Mesenchymal stem cell (in vitro differentiated cells and primary cell): ENCODE measurements around the gene NIPAL3.
A peak's percentile ranks its signal among the peaks of the same experiment; 100 is the strongest.

Source experiments
- DNase-seq: peaks from one replicate; pipeline ENCODE4 v3.0.0-alpha.2; 2013
- H2AFZ ChIP-seq: one replicate; pipeline ENCODE4 v1.6.1; 2013; ENCODE audit warnings: low read depth, mild to moderate bottlenecking, control low read depth, inconsistent platforms, low read length, moderate library complexity
- H2AK5ac ChIP-seq: 2 replicates; pipeline ENCODE4 v1.6.1; 2013; ENCODE audit warnings: low read length, moderate library complexity, mild to moderate bottlenecking, inconsistent platforms; ENCODE audit not compliant: severe bottlenecking
- H2BK120ac ChIP-seq: one replicate; pipeline ENCODE4 v1.6.1; 2013; ENCODE audit warnings: low read depth, mild to moderate bottlenecking, inconsistent platforms, low read length, moderate library complexity
- H2BK12ac ChIP-seq, 2 experiments: one replicate each; pipeline ENCODE4 v1.6.1; 2013; ENCODE audit warnings: inconsistent platforms in 2 of 2, low read length in 2 of 2, mild to moderate bottlenecking in 2 of 2, moderate library complexity in 2 of 2, control low read depth in 1 of 2
- H2BK15ac ChIP-seq: one replicate; pipeline ENCODE4 v1.6.1; 2013; ENCODE audit warnings: mild to moderate bottlenecking, low read depth, inconsistent platforms; ENCODE audit not compliant: poor library complexity, severe bottlenecking
- H2BK5ac ChIP-seq: 2 replicates; pipeline ENCODE4 v1.6.1; 2013; ENCODE audit warnings: low read depth, mild to moderate bottlenecking, low read length, control low read depth, inconsistent platforms; ENCODE audit not compliant: poor library complexity, severe bottlenecking
- H3K14ac ChIP-seq, 2 experiments: one replicate each; pipeline ENCODE4 v1.6.1; 2013; ENCODE audit warnings: inconsistent platforms in 2 of 2, low read length in 2 of 2, control low read depth in 1 of 2, mild to moderate bottlenecking in 1 of 2, moderate library complexity in 1 of 2
- H3K18ac ChIP-seq, 2 experiments: one replicate each; pipeline ENCODE4 v1.6.1; 2013; ENCODE audit warnings: inconsistent platforms in 2 of 2, low read length in 2 of 2, control low read depth in 1 of 2, low read depth in 1 of 2, mild to moderate bottlenecking in 1 of 2
- H3K23ac ChIP-seq, 2 experiments: one replicate each; pipeline ENCODE4 v1.6.1; 2013; ENCODE audit warnings: inconsistent platforms in 2 of 2, low read length in 2 of 2, mild to moderate bottlenecking in 2 of 2, moderate library complexity in 2 of 2, control low read depth in 1 of 2
- H3K27ac ChIP-seq: 2 replicates; pipeline ENCODE4 v1.5.1; 2013; ENCODE audit warnings: mild to moderate bottlenecking, moderate library complexity, low read length, control low read depth, inconsistent platforms; ENCODE audit not compliant: poor library complexity, severe bottlenecking
- H3K27me3 ChIP-seq, 2 experiments: 2 replicates each; pipeline versions ENCODE4 v1.6.1 to v1.7.0; 2013; ENCODE audit warnings: low read length in 2 of 2, mild to moderate bottlenecking in 2 of 2, moderate library complexity in 2 of 2, control low read depth in 1 of 2, inconsistent platforms in 1 of 2; ENCODE audit not compliant: control insufficient read depth in 1 of 2, insufficient read depth in 1 of 2
- H3K36me3 ChIP-seq, 2 experiments: 2 replicates each; pipeline versions ENCODE4 v1.6.1 to v1.7.0; 2013; ENCODE audit warnings: low read length in 2 of 2, control low read depth in 1 of 2, inconsistent platforms in 1 of 2, low read depth in 1 of 2, mild to moderate bottlenecking in 1 of 2; ENCODE audit not compliant: insufficient read depth in 2 of 2, control insufficient read depth in 1 of 2
- H3K4ac ChIP-seq, 2 experiments: one replicate each; pipeline ENCODE4 v1.6.1; 2013; ENCODE audit warnings: inconsistent platforms in 2 of 2, low read length in 2 of 2, mild to moderate bottlenecking in 2 of 2, moderate library complexity in 2 of 2, control low read depth in 1 of 2, low read depth in 1 of 2
- H3K4me1 ChIP-seq: 2 replicates; pipeline ENCODE4 v1.6.1; 2013; ENCODE audit warnings: low read depth, low read length, control low read depth; ENCODE audit not compliant: control insufficient read depth, insufficient read depth
- H3K4me2 ChIP-seq: 2 replicates; pipeline ENCODE4 v1.6.1; 2013; ENCODE audit warnings: low read length, mild to moderate bottlenecking, inconsistent platforms; ENCODE audit not compliant: poor library complexity, severe bottlenecking
- H3K4me3 ChIP-seq, 2 experiments: 2 replicates each; pipeline versions ENCODE4 v1.5.1 to v1.7.0; 2013; ENCODE audit warnings: low read length in 2 of 2, mild to moderate bottlenecking in 2 of 2, control low read depth in 1 of 2, low read depth in 1 of 2; ENCODE audit not compliant: insufficient read depth in 1 of 2
- H3K79me1 ChIP-seq: replicated peaks from 2 replicates; pipeline ENCODE4 v1.6.1; 2013; ENCODE audit warnings: mild to moderate bottlenecking, control low read depth, low read length, inconsistent platforms; ENCODE audit not compliant: poor library complexity, severe bottlenecking
- H3K9ac ChIP-seq: 2 replicates; pipeline ENCODE4 v1.7.0; 2013; ENCODE audit warnings: mild to moderate bottlenecking, low read length, moderate library complexity
- H3K9me3 ChIP-seq: 2 replicates; pipeline ENCODE4 v1.7.0; 2013; ENCODE audit warnings: mild to moderate bottlenecking, low read length; ENCODE audit not compliant: control insufficient read depth
- H4K8ac ChIP-seq: one replicate; pipeline ENCODE4 v1.6.1; 2013; ENCODE audit warnings: inconsistent platforms, mild to moderate bottlenecking, low read length, moderate library complexity
- H4K91ac ChIP-seq: one replicate; pipeline ENCODE4 v1.6.1; 2013; ENCODE audit warnings: mild to moderate bottlenecking, low read length, inconsistent platforms
- WGBS: methylation state at CpG from one replicate; pipeline ENCODE4 v1.1.7; 2013; ENCODE audit warnings: mixed read lengths; 5-methylcytosine and 5-hydroxymethylcytosine counted together

The NIPAL3 gene

GRCh38 chr1:24502065-24502708 is 86.6 kb downstream of the NIPAL3 start:
- Histone ChIP-seq H3K4ac (peak overlapping the region; percentile 29 to 51), H3K4me3 (peak overlapping the region; percentile 78 to 83), H2BK12ac (peak overlapping the region; percentile 23 to 27)

GRCh38 chr1:24502709-24503058 is 87.1 kb downstream of the NIPAL3 start, which contains the start of gene RCAN3:
Gene RCAN3 (plus strand): TSS chr1:24502836. CDS start chr1:24514373, 11,537 bp downstream.
- peak within 1 kb of the TSS in 1 of 2 experiments; percentile 92 for H3K14ac ChIP-seq
- peak within 1 kb of the TSS; percentile 72 for H4K8ac ChIP-seq
- peak within 1 kb of the TSS; percentile 51 to 63 for H3K4ac ChIP-seq
- H4K91ac ChIP-seq, result peak within 1 kb of the TSS; percentile 72
- H2BK120ac ChIP-seq, result peak within 1 kb of the TSS; percentile 78
- peaks cover 1% of the 10 kb centered on the region for H3K79me1 ChIP-seq
- H2BK12ac ChIP-seq, result peak within 1 kb of the TSS; percentile 23 to 27
- peak within 1 kb of the TSS; percentile 70 to 90 for H3K18ac ChIP-seq
- H3K36me3 ChIP-seq, result no peaks in the 10 kb centered on the region
- H3K23ac ChIP-seq, result peak within 1 kb of the TSS in 1 of 2 experiments; percentile 68
- WGBS, result 0% methylated on average over 12 of the region's 53 CpGs
- H3K9me3 ChIP-seq, result no peaks in the 10 kb centered on the region
- H3K4me1 ChIP-seq, result peaks cover 14% of the 10 kb centered on the region
- H2AK5ac ChIP-seq, result no peak within 1 kb of the TSS
- peak within 1 kb of the TSS; percentile 97 for H2BK15ac ChIP-seq
- H3K9ac ChIP-seq, result peak within 1 kb of the TSS; percentile 88
- H3K27me3 ChIP-seq, result peaks cover 14 to 20% of the 10 kb centered on the region in 2 experiments
- H2BK5ac ChIP-seq, result peak within 1 kb of the TSS; percentile 66
- H2AFZ ChIP-seq, result peak within 1 kb of the TSS; percentile 73
- peak within 1 kb of the TSS; percentile 93 for H3K4me2 ChIP-seq
- H3K27ac ChIP-seq, result no peak within 1 kb of the TSS
- H3K4me3 ChIP-seq, result peak within 1 kb of the TSS; percentile 78 to 85
- peak; percentile 84 for DNase-seq

More at GRCh38 chr1:24502065-24502708, 86.6 kb downstream of the NIPAL3 start:
- Histone ChIP-seq H3K79me1 (peaks cover 1% of the 10 kb centered on the region), H2BK5ac (no peak overlapping the region), H3K9me3 (no peaks in the 10 kb centered on the region), H3K18ac (peak overlapping the region; percentile 70 to 83), H2BK120ac (peak overlapping the region; percentile 71), H2BK15ac (peak overlapping the region; percentile 97), H3K23ac (no peak overlapping the region), H3K27me3 (peaks cover 19 to 20% of the 10 kb centered on the region in 2 experiments), H3K14ac (no peak overlapping the region), H3K4me2 (peak overlapping the region; percentile 80), H3K4me1 (peaks cover 14% of the 10 kb centered on the region), H3K27ac (no peak overlapping the region), H3K9ac (peak overlapping the region; percentile 88), H2AFZ (peak overlapping the region; percentile 47), H4K91ac (no peak overlapping the region), H2AK5ac (no peak overlapping the region), H4K8ac (peak overlapping the region; percentile 72), H3K36me3 (no peaks in the 10 kb centered on the region)
- WGBS, result 4% methylated on average over 33 of the region's 39 CpGs
- peak; percentile 82 for DNase-seq

DNA sequence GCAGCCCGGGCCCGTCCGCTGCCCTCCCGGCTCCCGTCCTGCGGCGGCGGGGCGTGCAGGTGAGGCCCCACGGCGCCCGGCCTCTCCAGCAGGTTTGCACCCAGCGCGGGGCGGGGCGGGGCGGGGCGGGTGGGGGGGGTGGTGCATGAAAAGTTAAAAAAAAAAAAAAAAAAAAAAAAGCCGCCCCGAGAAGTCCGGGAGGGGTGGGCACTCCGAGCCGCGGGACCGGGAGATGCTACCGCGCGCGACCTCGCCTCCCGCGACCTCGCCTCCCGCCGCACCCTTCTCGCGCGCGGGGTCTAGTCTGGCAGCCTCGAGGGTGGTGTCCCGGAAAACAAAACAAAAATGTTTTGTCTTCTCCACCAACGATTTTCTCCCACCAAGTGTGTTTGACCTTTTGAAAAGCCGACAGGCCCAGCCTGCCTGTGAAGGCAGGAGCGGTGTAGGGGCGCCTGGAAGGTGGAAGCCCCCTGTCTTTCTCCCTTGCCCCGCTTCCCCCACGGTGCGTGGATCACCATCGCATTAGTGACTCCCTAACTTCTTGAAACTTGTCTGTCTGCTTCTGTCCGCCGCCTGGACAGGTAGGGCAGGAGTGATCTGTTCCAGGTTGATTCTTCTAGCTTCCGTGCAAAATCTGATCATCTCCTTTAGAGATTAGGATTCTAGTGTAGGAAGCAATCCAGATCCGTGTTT is 87.6 kb downstream of the NIPAL3 start:
- Histone ChIP-seq H2BK120ac (peak overlapping the region; percentile 78), H3K18ac (peak overlapping the region; percentile 59 to 90), H3K23ac (peak overlapping the region in 1 of 2 experiments; percentile 68), H2BK5ac (peak overlapping the region; percentile 66), H3K79me1 (peaks cover 3% of the 10 kb centered on the region), H3K4ac (peak overlapping the region in 1 of 2 experiments; percentile 63), H3K9ac (peak overlapping the region; percentile 83), H3K4me2 (peak overlapping the region; percentile 93), H4K91ac (peak overlapping the region; percentile 72), H3K27ac (no peak overlapping the region), H3K27me3 (peaks cover 14 to 20% of the 10 kb centered on the region in 2 experiments), H4K8ac (peak overlapping the region; percentile 69), H2AK5ac (no peak overlapping the region), H3K4me3 (peak overlapping the region; percentile 78 to 85), H3K14ac (peak overlapping the region in 1 of 2 experiments; percentile 92), H3K4me1 (peaks cover 14% of the 10 kb centered on the region), H2BK15ac (no peak overlapping the region), H2AFZ (peak overlapping the region; percentile 73), H2BK12ac (no peak overlapping the region), H3K9me3 (no peaks in the 10 kb centered on the region), H3K36me3 (no peaks in the 10 kb centered on the region)
- 6% methylated on average over 31 of the region's 53 CpGs for WGBS
- DNase-seq, result peak; percentile 21
